Psoas muscle (tissue), 8 donors: ENCODE measurements around the gene SMARCB1. TPM values are rescaled to one million over a fixed set of nuclear protein-coding genes. Genes with fewer than 3 reads are reported as not detected.

Experiments
- ATAC-seq, 4 donors: fragments of 200-7000 bp; cut with Tn5 transposase; one replicate each; pipeline ENCODE4 v1.9.1; 2020; ENCODE audit warnings: moderate library complexity in 3 of 4, mild to moderate bottlenecking in 2 of 4
- DNase-seq, 2 donors: peaks; one replicate each; pipeline ENCODE4 v3.0.0-alpha.2; 2020
- H3K27ac ChIP-seq: fragments of 200-600 bp; one replicate; pipeline ENCODE4 v1.8.0; 2022
- H3K27me3 ChIP-seq, 3 donors: fragments of 200-600 bp in 1 of 3; one replicate each; pipeline versions ENCODE4 v1.6.1 to v1.8.0; 2013 to 2022; ENCODE audit warnings: low read length in 2 of 3, mild to moderate bottlenecking in 2 of 3, moderate library complexity in 1 of 3; ENCODE audit not compliant: insufficient read depth in 3 of 3
- H3K36me3 ChIP-seq, 2 donors: fragments of 200-600 bp in 1 of 2; one replicate each; pipeline versions ENCODE4 v1.6.1 to v1.8.0; 2013 to 2022; ENCODE audit warnings: low read depth in 1 of 2, mild to moderate bottlenecking in 1 of 2, moderate library complexity in 1 of 2; ENCODE audit not compliant: insufficient read depth in 1 of 2
- H3K4me1 ChIP-seq: fragments of 200-600 bp; one replicate; pipeline ENCODE4 v1.8.0; 2022
- H3K4me3 ChIP-seq: fragments of 200-600 bp; one replicate; pipeline ENCODE4 v1.8.0; 2022; ENCODE audit warnings: mild to moderate bottlenecking
- H3K9me3 ChIP-seq: fragments of 200-600 bp; one replicate; pipeline ENCODE4 v1.8.0; 2022
- WGBS, 3 donors: extraction: QIAGEN DNeasy Blood & Tissue Kit; methylation state at CpG; one replicate each; pipeline versions ENCODE4 v1.1.6 to v1.1.7; 2013; 5-methylcytosine and 5-hydroxymethylcytosine counted together
- intact Hi-C, 2 donors: fragments of 100-400 bp; cut with DNase I; formaldehyde crosslinking; loops; one replicate each; pipeline versions ENCODE4 v1.11.0 to v1.14.2; 2022
- polyA plus RNA-seq, 3 donors: library from polyadenylated mRNA; stranded (reverse); fragments of 200-250 nt; gene quantifications; one replicate each; pipeline ENCODE4 v1.2.3, GENCODE V29; 2013
- total RNA-seq, 4 donors: library from RNA; stranded (reverse); fragmentation: NEBNext Ultra II Directional in 2 of 4; extraction: Animal tissue kit (Norgen Biotek cat#: 25700) in 2 of 4; gene quantifications; one replicate each; pipeline versions ENCODE4 v1.2.1 to v1.2.4, GENCODE V29; 2021 to 2023
- TF ChIP-seq, protein P1 (sequence below): fragments of 200-600 bp; IDR thresholded peaks from one replicate; pipeline ENCODE4 v1.8.0; 2022; ENCODE audit warnings: antibody characterized with exemption
- donor health status: healthy with polysubstance abuse.
- donor health status: DM: no; HTN: no; CAD: no; lungs with moderate emphysema.
- donor health status: Bipolar disorder and iron deficiency.
- donor health status: healthy.
- donor health status: DM: yes; HTN: yes; CAD: no.
- donor health status: DM: no; HTN: no; CAD: no.
- donor health status: DM: no; HTN: no; CAD: no.
- donor health status: DM: yes; HTN: yes; CAD: no.

SMARCB1 gene
- total and polyA plus RNA-seq, 7 donors: 20.7 to 76.6 (median 38.4) TPM

DNA sequence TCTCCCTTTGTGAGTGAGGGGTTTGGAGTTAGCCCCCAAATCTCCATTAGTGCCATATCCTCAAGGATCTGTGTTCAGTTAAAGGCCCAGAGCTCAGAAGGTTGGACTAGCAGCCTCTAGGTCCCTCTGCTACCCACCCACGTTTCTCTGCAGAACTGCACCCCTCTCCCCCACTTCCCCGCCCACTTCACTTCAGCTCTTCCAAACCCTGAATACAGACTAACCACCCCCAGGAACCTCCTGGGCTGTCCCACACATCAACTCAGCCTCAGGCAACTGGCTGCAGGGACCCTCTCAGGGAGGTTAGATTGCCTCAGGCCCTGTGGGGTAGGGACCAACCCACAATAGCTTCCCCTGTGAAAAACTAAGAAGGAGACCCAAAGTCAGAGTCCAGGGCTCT, 33.4 kb upstream of the SMARCB1 start:
- 62 to 73% (median 68%) methylated on average over 2 of the region's 2 CpGs for WGBS, 3 donors
- DNase-seq (no peak), ATAC-seq (no peak)
- Histone ChIP-seq H3K9me3 (no peaks in the 10 kb centered on the region), H3K4me3 (no peak overlapping the region), H3K27ac (no peak overlapping the region), H3K27me3 (no peaks in the 10 kb centered on the region), H3K36me3 (no peaks in the 10 kb centered on the region), H3K4me1 (peaks cover 10% of the 10 kb centered on the region)
- TF ChIP-seq, protein P1, sequence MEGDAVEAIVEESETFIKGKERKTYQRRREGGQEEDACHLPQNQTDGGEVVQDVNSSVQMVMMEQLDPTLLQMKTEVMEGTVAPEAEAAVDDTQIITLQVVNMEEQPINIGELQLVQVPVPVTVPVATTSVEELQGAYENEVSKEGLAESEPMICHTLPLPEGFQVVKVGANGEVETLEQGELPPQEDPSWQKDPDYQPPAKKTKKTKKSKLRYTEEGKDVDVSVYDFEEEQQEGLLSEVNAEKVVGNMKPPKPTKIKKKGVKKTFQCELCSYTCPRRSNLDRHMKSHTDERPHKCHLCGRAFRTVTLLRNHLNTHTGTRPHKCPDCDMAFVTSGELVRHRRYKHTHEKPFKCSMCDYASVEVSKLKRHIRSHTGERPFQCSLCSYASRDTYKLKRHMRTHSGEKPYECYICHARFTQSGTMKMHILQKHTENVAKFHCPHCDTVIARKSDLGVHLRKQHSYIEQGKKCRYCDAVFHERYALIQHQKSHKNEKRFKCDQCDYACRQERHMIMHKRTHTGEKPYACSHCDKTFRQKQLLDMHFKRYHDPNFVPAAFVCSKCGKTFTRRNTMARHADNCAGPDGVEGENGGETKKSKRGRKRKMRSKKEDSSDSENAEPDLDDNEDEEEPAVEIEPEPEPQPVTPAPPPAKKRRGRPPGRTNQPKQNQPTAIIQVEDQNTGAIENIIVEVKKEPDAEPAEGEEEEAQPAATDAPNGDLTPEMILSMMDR: no peak
- intact Hi-C loops: no loop called here

DNA sequence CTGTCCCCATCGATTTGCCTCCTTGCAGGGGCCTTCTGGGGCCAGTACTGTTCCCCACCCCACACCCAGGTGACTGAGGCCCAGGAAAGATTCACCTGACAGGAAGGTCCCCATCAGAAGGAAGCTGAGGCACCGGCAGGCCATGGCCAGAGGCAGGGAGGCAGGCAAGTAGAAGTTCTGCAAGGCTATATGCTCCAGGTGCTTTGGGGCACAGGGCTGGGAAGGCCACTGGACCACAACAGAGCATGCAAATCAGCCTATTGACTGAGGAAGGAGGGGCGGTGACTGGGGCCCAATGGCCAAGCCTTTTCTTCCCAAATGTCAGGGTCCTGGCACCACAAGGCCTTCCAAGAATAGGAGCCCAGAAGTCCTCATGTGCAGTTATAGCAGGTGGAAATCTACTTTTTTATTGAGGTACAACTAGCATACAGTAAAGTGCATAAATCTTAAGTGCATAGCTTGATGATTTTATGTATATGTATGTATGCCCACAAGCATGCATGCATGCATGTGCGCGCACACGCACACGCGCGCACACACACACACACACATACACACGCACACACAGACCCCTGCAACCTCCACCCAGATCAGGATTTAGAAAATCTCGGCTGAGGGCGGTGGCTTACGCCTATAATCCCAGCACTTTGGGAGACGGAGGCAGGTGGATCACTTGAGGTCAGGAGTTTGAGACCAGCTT, 32.4 kb upstream of the SMARCB1 start, which contains the start of gene VPREB3:
VPREB3 (minus strand) TSS at position 206 of the 700 bp plus-strand sequence; CDS start at position 144, 62 bp downstream.
- H3K4me3 ChIP-seq: no peak within 1 kb of the TSS
- no peak within 1 kb of the TSS for H3K27ac ChIP-seq
- intact Hi-C loops: no loop called here
- WGBS, 3 donors: 82 to 88% (median 85%) methylated on average over 14 of the region's 14 CpGs
- H3K9me3 ChIP-seq: no peaks in the 10 kb centered on the region
- DNase-seq: no peak
- ATAC-seq: no peak
- peaks cover 10% of the 10 kb centered on the region for H3K4me1 ChIP-seq
- H3K27me3 ChIP-seq: no peaks in the 10 kb centered on the region
- no peaks in the 10 kb centered on the region for H3K36me3 ChIP-seq
- TF ChIP-seq, protein P1: no peak

DNA sequence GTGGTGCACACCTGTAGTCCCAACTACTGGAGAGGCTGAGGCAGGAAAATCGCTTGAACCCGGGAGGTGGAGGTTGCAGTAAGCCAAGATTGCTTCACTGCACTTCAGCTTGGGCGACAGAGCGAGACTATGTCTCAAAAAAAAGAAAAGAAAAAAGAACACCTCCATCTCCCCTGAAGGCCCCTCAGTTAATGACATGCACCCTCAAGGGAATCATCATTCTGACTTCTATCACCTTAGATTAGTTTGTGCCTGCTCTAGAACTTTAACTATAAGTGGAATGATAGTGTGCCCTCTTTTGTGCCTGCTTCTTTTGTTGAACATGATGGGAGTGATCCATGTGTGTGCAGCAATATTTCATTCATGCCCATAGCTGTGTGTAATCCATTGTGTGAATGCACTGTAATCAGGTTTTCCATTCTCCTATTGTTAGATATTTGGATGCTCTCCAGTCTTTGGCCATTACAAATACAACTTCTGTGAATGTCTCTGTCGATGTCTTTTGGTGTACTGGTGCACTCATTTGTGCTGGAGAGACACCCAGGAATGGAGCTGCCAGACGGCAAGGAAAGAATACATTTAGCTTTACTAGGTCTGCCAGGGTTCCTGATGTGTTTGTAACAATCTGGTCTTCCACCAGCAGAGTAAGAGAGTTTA, 31.7 kb upstream of the SMARCB1 start:
- TF ChIP-seq, protein P1: no peak
- H3K36me3 ChIP-seq: no peaks in the 10 kb centered on the region
- H3K9me3 ChIP-seq: no peaks in the 10 kb centered on the region
- 57 to 64% (median 59%) methylated on average over 6 of the region's 6 CpGs for WGBS, 3 donors
- intact Hi-C loops: no loop called here
- peaks cover 5% of the 10 kb centered on the region for H3K4me1 ChIP-seq
- H3K27ac ChIP-seq: no peak overlapping the region
- H3K27me3 ChIP-seq: no peaks in the 10 kb centered on the region
- ATAC-seq: no peak
- DNase-seq: no peak
- H3K4me3 ChIP-seq: no peak overlapping the region

DNA sequence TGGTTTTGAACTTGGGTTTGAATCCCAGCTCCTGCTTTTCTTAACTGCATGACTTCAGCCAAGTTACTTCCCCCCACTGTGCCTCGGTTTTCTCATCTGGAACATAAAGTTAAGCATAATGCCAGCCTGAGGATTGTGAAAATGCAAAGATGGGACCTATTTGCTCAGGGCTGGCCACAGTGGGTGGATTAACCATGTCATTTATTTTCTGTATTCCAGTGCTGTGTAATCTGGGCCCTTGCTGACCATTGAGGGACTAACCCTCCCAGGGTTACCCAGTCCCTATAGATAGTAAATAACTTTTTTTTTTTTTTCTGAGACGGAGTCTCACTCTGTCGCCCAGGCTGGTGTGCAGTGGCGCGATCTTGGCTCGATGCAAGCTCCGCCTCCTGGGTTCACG, 31.1 kb upstream of the SMARCB1 start:
- Histone ChIP-seq H3K27ac (no peak overlapping the region), H3K27me3 (no peaks in the 10 kb centered on the region), H3K9me3 (no peaks in the 10 kb centered on the region), H3K36me3 (no peaks in the 10 kb centered on the region), H3K4me3 (no peak overlapping the region), H3K4me1 (no peaks in the 10 kb centered on the region)
- intact Hi-C loops: no loop called here
- TF ChIP-seq, protein P1: no peak
- DNase-seq (no peak), ATAC-seq (no peak)
- 64 to 78% (median 70%) methylated on average over 8 of the region's 8 CpGs for WGBS, 3 donors
